SK-N-SH (cell line): ENCODE results near the gene BSCL2.

Source experiments
- CHD2 ChIP-seq: fragments of 150-350 bp; IDR thresholded peaks from 2 replicates; pipeline ENCODE4 v1.6.1; 2018; ENCODE audit warnings: low read length; ENCODE audit not compliant: partially characterized antibody
- EP300 ChIP-seq, 2 experiments: IDR thresholded peaks; 2 replicates each; pipeline versions ENCODE4 v1.4.0 to v1.6.1; 2012; ENCODE audit warnings: borderline replicate concordance in 1 of 2, low read depth in 1 of 2, low read length in 1 of 2
- FOSL2 ChIP-seq: IDR thresholded peaks from 2 replicates; pipeline ENCODE4 v1.4.0; 2012; ENCODE audit warnings: low read depth, mild to moderate bottlenecking, moderate library complexity, borderline replicate concordance
- POLR2AphosphoS5 ChIP-seq: IDR thresholded peaks from 2 replicates; pipeline ENCODE4 v1.6.1; 2012; ENCODE audit warnings: low read depth, low read length
- RAD21 ChIP-seq: IDR thresholded peaks from 2 replicates; pipeline ENCODE4 v1.6.1; 2012; ENCODE audit warnings: mild to moderate bottlenecking, low read length
- TAF1 ChIP-seq: IDR thresholded peaks from 2 replicates; pipeline ENCODE4 v1.6.1; 2012; ENCODE audit warnings: low read depth, mild to moderate bottlenecking, low read length, moderate library complexity, borderline replicate concordance
- TF ChIP-seq, protein P1 (sequence below): IDR thresholded peaks from 2 replicates; pipeline ENCODE4 v1.4.0; 2012; ENCODE audit warnings: low read depth, borderline replicate concordance
- TF ChIP-seq, protein P2 (sequence below): fragments of 200-600 bp; sonication (generic); IDR thresholded peaks from 2 replicates; pipeline ENCODE4 v1.6.1; 2017; ENCODE audit warnings: antibody characterized with exemption, mild to moderate bottlenecking, moderate library complexity

DNA sequence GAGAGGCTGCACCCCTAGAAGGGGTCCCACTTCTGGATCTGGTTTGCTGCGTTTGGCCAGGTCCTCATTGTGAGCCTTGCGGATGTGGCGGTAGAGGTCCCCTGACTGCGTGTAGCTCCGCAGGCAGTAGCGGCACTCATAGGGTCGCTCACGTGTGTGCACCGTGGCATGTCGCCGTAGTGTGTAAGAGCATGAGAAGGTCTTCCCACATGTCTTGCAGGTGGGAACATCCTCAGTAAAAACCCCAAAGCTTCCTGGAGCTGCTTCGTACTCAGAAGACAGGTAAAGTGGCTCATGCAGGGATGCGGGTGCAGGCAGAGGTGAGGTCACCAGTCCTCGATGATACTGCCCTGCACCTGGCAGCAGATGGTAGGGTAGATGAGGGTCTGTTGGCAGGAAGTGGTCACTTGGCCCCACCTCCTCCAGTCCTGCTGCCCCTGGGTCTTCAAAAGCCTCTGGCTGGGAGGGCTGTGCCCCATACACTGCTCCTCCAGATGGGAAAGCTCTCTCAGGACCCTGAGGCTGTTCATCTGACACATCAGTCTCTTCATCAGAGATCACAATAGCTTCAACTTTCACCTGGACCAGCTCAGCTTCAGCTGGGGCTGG, 45.1 kb upstream of the BSCL2 start:
- TF ChIP-seq FOSL2 = no peak
- no peak for TF ChIP-seq POLR2AphosphoS5
- no peak for TF ChIP-seq RAD21
- TF ChIP-seq TAF1 = no peak
- TF ChIP-seq EP300 (IDR thresholded peaks at IDR 0.05; ENCODE audit: borderline replicate concordance in 1 of 2, low read depth in 1 of 2, low read length in 1 of 2) = no peak
- TF ChIP-seq, protein P1, sequence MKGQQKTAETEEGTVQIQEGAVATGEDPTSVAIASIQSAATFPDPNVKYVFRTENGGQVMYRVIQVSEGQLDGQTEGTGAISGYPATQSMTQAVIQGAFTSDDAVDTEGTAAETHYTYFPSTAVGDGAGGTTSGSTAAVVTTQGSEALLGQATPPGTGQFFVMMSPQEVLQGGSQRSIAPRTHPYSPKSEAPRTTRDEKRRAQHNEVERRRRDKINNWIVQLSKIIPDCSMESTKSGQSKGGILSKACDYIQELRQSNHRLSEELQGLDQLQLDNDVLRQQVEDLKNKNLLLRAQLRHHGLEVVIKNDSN = no peak
- TF ChIP-seq, protein P2, sequence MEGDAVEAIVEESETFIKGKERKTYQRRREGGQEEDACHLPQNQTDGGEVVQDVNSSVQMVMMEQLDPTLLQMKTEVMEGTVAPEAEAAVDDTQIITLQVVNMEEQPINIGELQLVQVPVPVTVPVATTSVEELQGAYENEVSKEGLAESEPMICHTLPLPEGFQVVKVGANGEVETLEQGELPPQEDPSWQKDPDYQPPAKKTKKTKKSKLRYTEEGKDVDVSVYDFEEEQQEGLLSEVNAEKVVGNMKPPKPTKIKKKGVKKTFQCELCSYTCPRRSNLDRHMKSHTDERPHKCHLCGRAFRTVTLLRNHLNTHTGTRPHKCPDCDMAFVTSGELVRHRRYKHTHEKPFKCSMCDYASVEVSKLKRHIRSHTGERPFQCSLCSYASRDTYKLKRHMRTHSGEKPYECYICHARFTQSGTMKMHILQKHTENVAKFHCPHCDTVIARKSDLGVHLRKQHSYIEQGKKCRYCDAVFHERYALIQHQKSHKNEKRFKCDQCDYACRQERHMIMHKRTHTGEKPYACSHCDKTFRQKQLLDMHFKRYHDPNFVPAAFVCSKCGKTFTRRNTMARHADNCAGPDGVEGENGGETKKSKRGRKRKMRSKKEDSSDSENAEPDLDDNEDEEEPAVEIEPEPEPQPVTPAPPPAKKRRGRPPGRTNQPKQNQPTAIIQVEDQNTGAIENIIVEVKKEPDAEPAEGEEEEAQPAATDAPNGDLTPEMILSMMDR = no peak
- TF ChIP-seq CHD2 = no peak
